Jurkat, Clone E6-1 (cell line): ENCODE results near the gene TRAK2.

Experiments used
- DNase-seq: peaks from one replicate; pipeline ENCODE4 v3.0.0-alpha.2; 2011; ENCODE audit warnings: low read depth, low spot score
- H3K4me3 ChIP-seq: 2 replicates; pipeline ENCODE4 v1.5.1; 2011; ENCODE audit warnings: mild to moderate bottlenecking, low read length, control low read depth, moderate library complexity

Gene TRAK2

GRCh38 chr2:201420442-201421113 lies 30.7 kb downstream of the TRAK2 start:
- no peak for DNase-seq

GRCh38 chr2:201419986-201420385 lies 31.3 kb downstream of the TRAK2 start:
- no peak for DNase-seq
- no peak overlapping the region for H3K4me3 ChIP-seq

More at GRCh38 chr2:201420442-201421113, 30.7 kb downstream of the TRAK2 start:
- no peak overlapping the region for H3K4me3 ChIP-seq

- DNase-seq = no peak
These were observed 32.1 kb downstream of the TRAK2 start for GRCh38 chr2:201419057-201419635.

GRCh38 chr2:201415149-201415548 lies 36.1 kb downstream of the TRAK2 start:
- no peak for DNase-seq

More at GRCh38 chr2:201419057-201419635, 32.1 kb downstream of the TRAK2 start:
- no peak overlapping the region for H3K4me3 ChIP-seq

DNA sequence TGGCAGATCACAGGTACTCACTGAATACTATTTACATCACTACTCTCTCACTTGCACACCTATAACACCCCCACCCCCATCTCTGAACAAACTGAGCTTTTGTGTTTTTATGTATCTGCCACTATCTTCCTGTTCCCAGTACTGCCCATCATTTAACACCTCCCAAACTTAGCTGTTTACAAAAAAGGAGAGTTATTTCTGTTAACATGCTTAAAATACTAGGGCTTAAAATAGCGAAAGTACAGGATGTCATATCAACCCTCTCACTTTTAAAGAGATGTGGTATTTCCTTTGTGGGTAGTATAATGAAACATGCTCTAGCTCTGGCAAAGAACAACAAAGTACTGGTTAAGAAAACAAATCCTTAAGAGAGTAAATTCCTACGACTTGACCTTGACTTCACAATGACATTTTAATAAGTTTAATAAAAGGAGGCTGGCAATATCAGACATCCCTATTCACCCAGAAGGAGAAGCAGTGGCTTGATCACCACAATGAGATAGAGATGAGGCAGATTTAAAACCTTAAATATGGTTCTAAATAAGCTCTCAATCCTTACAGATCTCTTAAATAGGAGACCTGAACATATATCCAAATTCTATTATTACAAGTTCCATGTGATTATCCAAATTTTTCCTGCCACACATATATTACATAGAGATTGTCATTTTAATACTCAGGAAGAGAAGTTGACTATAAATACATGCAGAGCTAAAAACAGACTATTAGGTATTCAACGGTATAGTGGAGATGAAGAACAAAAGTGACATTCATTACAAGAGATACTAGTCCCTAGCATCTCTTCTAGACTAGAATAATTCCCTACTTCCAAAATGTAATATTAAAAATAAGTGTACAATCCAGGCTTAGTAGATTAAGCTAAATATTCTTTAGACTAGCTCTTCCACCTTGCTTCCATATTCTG lies 36.9 kb downstream of the TRAK2 start:
- H3K4me3 ChIP-seq = no peak overlapping the region; the same call in 1 of the 2 replicates
- DNase-seq = peak; percentile 35

More at GRCh38 chr2:201415149-201415548, 36.1 kb downstream of the TRAK2 start:
- no peak overlapping the region for H3K4me3 ChIP-seq

DNA sequence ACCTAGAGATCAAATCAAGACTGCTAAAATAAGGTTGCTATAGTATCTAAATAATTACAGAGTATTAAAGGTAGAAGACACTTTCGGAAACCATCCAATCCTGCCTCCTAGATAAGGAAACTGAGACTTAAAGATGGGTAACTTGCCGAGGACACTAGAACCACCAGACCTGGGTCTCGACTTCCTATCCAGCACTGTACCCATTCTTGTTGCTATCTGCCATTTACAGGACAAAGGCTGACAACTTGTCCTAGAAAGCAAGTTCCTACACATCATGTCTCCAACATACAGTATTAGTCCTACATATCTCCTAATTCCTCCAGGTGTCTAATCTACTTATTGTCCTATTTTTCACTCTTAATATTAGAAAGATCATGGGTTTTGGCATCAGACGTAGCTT lies 37.7 kb downstream of the TRAK2 start:
- no peak for DNase-seq
- H3K4me3 ChIP-seq = no peak overlapping the region

DNA sequence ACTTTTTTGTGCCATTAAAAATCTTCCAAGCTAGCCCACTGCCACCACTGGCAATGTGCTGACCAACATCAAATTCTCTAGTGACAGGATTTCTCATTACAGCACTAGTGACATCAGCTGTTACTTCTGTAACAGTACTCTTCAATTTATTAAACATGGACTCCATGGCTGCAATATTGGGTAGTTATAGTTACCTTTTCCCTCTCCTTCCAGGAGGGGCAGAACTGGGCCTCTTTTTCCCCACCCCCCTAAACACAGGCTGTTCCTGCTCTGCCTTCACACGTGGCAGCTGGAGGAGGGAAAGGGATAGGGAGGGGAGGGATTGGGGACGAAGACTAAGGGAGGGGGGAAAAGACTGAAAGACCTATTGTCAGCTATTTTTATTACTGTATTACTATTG lies 38.1 kb downstream of the TRAK2 start:
- DNase-seq = no peak

DNA sequence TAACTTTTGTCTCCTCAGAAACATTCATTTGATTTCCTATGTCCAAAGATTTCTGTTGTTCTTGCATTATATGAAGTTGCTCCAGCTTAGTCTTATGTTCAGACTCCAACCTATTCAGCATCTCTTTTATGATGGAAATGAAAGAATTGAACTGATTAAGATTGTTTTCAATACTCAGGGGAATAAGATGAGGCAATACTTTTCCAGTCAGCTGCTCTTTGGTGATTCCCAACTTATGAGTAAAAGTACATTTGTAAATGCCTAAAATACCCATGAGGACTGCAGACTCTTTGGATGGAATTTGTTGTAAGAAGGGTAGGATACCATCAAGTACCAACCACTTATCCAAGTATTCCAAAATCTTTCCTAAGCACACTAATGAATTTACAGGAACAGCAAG lies 39.8 kb downstream of the TRAK2 start:
- no peak overlapping the region for H3K4me3 ChIP-seq
- no peak for DNase-seq

More for the DNA sequence above, 38.1 kb downstream of the TRAK2 start:
- no peak overlapping the region for H3K4me3 ChIP-seq

DNA sequence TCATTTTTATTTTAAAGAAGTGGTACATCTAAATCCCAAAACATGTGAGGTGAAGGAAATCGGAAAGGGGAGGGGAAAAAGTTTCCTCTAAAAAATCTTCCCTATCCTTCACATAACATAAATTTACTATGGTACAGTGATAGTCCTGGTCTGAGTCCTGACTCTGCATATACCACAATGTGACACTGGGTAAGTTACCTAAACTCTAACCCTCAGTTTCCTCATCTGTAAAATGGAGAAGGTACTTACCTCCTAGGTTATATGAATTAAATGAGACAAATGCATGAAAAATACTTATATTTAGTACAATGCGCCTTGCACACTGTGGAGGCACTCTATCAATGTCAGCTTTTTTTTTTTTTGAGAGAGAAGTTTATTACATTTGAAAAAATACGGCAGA lies 42.3 kb downstream of the TRAK2 start:
- no peak overlapping the region for H3K4me3 ChIP-seq
- DNase-seq = no peak

DNA sequence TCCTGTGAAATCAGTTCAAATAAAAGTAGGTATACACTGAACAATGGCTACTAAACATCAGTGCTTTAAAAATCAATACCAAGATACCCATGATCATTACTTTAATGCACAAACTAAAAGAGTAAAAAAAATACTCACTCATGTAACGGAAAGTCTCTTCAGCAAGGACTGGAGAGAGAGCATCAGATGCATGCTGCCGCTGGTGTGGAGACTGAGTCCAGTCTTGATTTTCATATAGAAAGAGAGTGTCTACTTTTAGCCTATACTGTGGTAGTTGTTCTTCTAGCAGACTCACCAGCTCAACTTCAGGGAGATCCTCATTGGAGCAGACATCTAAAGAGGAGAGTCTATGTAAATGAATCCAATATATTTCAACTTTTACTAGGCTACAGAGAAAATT lies 44.0 kb downstream of the TRAK2 start:
- no peak for DNase-seq
- no peak overlapping the region for H3K4me3 ChIP-seq

- H3K4me3 ChIP-seq = no peak overlapping the region
- no peak for DNase-seq
These were observed 45.1 kb downstream of the TRAK2 start for GRCh38 chr2:201406077-201406662.

GRCh38 chr2:201404699-201405280 lies 46.5 kb downstream of the TRAK2 start:
- no peak for DNase-seq
- H3K4me3 ChIP-seq = no peak overlapping the region

GRCh38 chr2:201403880-201404279 lies 47.4 kb downstream of the TRAK2 start:
- no peak overlapping the region for H3K4me3 ChIP-seq
- DNase-seq = no peak

- no peak for DNase-seq
These were observed 48.4 kb downstream of the TRAK2 start for GRCh38 chr2:201402651-201403562.

GRCh38 chr2:201401815-201402214 lies 49.4 kb downstream of the TRAK2 start:
- DNase-seq = no peak
- no peak overlapping the region for H3K4me3 ChIP-seq

More at GRCh38 chr2:201402651-201403562, 48.4 kb downstream of the TRAK2 start:
- H3K4me3 ChIP-seq = no peak overlapping the region

- no peak overlapping the region for H3K4me3 ChIP-seq
- DNase-seq = no peak
These were observed 54.7 kb downstream of the TRAK2 start for GRCh38 chr2:201396595-201396994.

DNA sequence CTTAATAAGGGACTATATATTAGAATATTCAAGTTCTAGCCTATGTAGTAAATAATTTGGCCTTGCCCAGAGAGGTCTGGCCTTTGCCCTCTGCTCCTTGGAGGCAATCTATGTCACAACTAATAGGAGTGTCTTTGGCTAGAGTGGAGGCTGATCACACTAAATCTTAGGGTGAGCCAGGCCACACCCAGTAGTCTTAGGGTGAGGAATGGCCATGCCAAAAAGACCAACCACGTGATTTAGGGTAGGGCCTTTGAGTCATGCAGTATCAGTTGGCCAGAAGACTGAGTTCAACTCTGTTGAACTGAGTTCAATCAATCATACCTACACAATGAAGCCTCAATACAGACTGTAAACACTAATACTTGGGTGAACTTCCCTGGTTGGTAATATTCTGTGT lies 68.1 kb downstream of the TRAK2 start:
- DNase-seq = no peak
- no peak overlapping the region for H3K4me3 ChIP-seq
